Tibial artery (tissue), 4 donors: ENCODE results near the gene CYB561D2.

ENCODE experiments used
- DNase-seq, 2 donors: peaks; one replicate each; pipeline ENCODE4 v3.0.0-alpha.2; 2019
- H3K27ac ChIP-seq, 2 donors: fragments of 200-600 bp; sonication (generic) in 1 of 2; 1 replicate in 1 of 2; 2 replicates in 1 of 2; pipeline ENCODE4 v1.5.1; 2018 to 2019; ENCODE audit warnings: mild to moderate bottlenecking in 1 of 2
- H3K27me3 ChIP-seq, 2 donors: fragments of 200-600 bp; sonication (generic) in 1 of 2; one replicate each; pipeline versions ENCODE4 v1.5.1 to v1.6.0; 2016 to 2019
- H3K36me3 ChIP-seq, 3 donors: fragments of 200-600 bp; sonication (generic) in 2 of 3; one replicate each; pipeline ENCODE4 v1.5.1; 2016 to 2019; ENCODE audit warnings: mild to moderate bottlenecking in 2 of 3
- H3K4me1 ChIP-seq, 4 donors: fragments of 200-600 bp; sonication (generic) in 2 of 4; 1 replicate in 3 of 4; 2 replicates in 1 of 4; pipeline ENCODE4 v1.5.1; 2016 to 2019
- H3K4me3 ChIP-seq, 2 donors: fragments of 200-600 bp; sonication (generic) in 1 of 2; 1 replicate in 1 of 2; 2 replicates in 1 of 2; pipeline ENCODE4 v1.5.1; 2018 to 2019; ENCODE audit warnings: mild to moderate bottlenecking in 2 of 2
- H3K9me3 ChIP-seq, 3 donors: fragments of 200-600 bp; sonication (generic) in 1 of 3; one replicate each; pipeline ENCODE4 v1.5.1; 2016 to 2019
- intact Hi-C: fragments of 100-400 bp; cut with DNase I; formaldehyde crosslinking; loops from one replicate; pipeline ENCODE4 v1.15.0; 2023; ENCODE audit warnings: low total_unique reads
- TF ChIP-seq, protein P1 (sequence below), 2 experiments: fragments of 200-600 bp in 1 of 2; fragments of 450-650 bp in 1 of 2; IDR thresholded peaks; one replicate each; pipeline ENCODE4 v1.5.1; 2017 to 2019; ENCODE audit warnings: antibody characterized with exemption in 2 of 2, mild to moderate bottlenecking in 1 of 2, moderate library complexity in 1 of 2

The CYB561D2 gene

DNA sequence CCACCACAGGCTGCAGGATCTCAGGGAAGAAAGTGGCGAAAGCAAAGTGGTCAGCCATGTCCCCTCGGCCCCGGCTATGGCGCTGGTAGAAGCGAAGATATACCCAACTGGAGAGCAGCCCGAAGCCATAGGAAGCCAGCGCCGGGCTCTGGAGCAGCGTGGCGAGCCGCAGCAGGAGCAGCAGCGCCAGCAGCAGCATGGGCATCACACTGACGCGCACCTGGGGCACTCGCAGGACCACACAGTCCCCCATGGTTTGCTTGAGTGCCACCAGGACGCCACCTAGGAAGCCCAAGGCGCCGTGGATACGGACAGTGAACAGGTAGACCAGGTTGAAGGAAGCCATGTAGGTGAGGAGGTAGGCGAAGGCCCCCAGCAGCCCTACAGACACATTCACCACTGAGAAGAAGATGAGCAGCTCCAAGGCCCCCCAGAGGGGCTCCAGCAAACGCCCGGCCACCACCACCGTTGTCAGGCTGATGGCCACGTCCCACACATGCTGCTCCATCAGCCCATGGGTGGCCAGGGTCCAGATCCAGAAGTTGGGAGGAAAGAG lies 7.8 kb downstream of the CYB561D2 start:
- intact Hi-C loops, result no loop called here
- H3K27ac ChIP-seq, result peak overlapping the region; percentile 86 to 97
- TF ChIP-seq, protein P1, sequence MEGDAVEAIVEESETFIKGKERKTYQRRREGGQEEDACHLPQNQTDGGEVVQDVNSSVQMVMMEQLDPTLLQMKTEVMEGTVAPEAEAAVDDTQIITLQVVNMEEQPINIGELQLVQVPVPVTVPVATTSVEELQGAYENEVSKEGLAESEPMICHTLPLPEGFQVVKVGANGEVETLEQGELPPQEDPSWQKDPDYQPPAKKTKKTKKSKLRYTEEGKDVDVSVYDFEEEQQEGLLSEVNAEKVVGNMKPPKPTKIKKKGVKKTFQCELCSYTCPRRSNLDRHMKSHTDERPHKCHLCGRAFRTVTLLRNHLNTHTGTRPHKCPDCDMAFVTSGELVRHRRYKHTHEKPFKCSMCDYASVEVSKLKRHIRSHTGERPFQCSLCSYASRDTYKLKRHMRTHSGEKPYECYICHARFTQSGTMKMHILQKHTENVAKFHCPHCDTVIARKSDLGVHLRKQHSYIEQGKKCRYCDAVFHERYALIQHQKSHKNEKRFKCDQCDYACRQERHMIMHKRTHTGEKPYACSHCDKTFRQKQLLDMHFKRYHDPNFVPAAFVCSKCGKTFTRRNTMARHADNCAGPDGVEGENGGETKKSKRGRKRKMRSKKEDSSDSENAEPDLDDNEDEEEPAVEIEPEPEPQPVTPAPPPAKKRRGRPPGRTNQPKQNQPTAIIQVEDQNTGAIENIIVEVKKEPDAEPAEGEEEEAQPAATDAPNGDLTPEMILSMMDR (IDR thresholded peaks at IDR 0.05), result no peak
- peaks cover 15 to 35% (median 30%) of the 10 kb centered on the region in 3 donors for H3K36me3 ChIP-seq
- DNase-seq, result no peak
- peak overlapping the region; percentile 68 to 87 for H3K4me3 ChIP-seq
- no peaks in the 10 kb centered on the region for H3K27me3 ChIP-seq
- H3K4me1 ChIP-seq, result peaks cover 0 to 41% (median 37%) of the 10 kb centered on the region in 4 donors
- no peaks in the 10 kb centered on the region for H3K9me3 ChIP-seq

DNA sequence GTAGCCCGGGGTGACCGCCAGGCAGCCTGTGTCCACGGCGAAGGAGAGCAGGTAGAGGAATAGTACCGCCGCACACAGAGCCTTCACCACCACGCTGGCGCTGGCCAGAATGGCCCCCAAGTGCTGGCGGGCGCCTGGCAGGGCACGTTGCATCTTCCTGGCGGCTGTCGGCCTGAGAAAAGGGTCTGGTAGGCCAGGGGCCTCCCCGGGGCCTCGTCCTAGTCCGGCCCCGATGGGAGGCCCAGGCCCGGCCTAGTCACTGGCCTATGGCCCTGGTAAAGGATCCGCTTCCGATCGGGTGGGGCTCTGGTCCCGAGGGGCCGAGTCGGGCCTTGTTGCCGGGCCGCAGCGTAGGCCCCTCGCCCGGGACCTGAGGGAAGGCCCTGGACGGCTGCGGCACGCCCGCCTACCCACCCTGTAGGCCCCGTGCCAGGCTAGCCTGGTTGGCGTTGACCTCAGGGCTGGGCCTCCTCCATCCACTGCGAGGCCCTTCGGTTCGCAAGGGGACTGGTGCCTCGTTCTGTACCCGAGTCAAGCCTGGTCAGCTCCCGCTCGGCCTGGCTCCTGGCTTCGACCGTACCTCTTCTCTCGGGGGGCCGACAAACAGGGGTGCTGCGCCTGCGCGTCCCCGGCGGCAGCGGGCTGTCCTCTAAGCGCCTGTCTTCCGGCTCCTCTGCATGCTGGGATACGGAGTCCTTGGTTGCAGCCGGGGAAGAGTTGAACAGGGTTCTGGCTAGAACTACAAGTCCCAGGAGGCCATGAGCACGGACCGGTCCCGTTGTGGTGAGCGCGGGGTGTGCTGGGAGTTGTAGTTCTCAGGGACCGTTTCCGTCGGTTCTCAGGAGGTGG lies 8.5 kb downstream of the CYB561D2 start, which contains the start of gene TMEM115:
TSS of gene TMEM115 (minus strand) at position 611 of the 849 bp plus-strand sequence. CDS start at position 153, 458 bp downstream.
- peak; percentile 99 for DNase-seq
- no peaks in the 10 kb centered on the region for H3K9me3 ChIP-seq
- intact Hi-C loops, result no loop called here
- H3K27ac ChIP-seq, result peak within 1 kb of the TSS; percentile 86 to 97
- peak within 1 kb of the TSS; percentile 68 to 87 for H3K4me3 ChIP-seq
- TF ChIP-seq, protein P1 (IDR thresholded peaks at IDR 0.05), result no peak
- H3K36me3 ChIP-seq, result peaks cover 12 to 28% (median 23%) of the 10 kb centered on the region in 3 donors
- peaks cover 0 to 43% (median 38%) of the 10 kb centered on the region in 4 donors for H3K4me1 ChIP-seq
- H3K27me3 ChIP-seq, result no peaks in the 10 kb centered on the region

DNA sequence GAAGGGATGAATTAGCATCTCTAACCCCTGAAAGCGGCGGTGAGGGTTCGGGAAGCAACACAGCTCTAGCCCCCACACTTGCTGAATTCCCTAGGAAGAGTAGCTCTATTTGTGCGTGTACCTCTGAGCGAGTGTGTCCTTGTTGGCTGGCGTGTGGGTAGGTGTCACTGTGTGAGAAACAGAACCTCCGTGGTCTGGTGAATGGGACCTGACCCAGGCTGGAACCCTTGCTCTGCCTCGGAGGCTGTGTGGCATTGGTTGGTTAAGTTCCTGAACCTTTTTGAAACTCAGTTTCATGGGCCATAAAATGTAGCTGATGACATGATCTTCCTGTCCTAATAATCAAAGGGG lies 9.1 kb downstream of the CYB561D2 start:
- Histone ChIP-seq H3K36me3 (peaks cover 6 to 22% (median 17%) of the 10 kb centered on the region in 3 donors), H3K27ac (peak overlapping the region; percentile 23 to 86), H3K27me3 (no peaks in the 10 kb centered on the region), H3K9me3 (no peaks in the 10 kb centered on the region), H3K4me1 (peaks cover 0 to 49% (median 44%) of the 10 kb centered on the region in 4 donors), H3K4me3 (peak overlapping the region; percentile 68 to 87)
- intact Hi-C loops, result no loop called here
- no peak for DNase-seq
- TF ChIP-seq, protein P1 (IDR thresholded peaks at IDR 0.05), result no peak

DNA sequence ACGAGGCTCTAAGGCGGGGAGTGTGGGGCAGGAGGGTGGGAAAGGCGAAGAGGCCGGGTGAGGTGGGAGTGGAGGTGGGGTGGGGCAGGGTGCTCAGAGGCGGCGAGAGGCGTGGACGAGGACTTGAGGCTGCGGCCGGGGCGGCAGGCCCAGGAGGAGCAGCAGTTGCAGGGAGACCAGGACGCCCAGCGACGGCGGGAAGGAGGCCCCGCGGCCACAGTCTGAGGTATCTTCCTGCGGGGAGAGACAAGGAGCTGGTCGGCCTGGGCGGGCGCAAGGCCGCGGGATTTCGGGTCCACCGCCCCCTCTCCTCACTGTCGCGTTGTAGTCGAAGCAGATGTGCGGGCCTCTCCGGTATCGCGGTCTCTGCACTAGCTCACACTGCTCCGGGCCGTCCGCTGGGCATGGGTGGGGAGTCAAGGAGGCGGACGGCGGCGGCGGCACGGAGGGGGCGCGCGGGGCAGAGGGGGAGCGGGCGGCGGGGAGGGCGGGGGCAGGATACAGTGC lies 14.0 kb downstream of the CYB561D2 start:
- intact Hi-C loops, result no loop called here
- peak overlapping the region; percentile 60 to 70 for H3K4me3 ChIP-seq
- H3K4me1 ChIP-seq, result peaks cover 3 to 28% (median 11%) of the 10 kb centered on the region in 4 donors
- no peak for DNase-seq
- no peaks in the 10 kb centered on the region for H3K9me3 ChIP-seq
- H3K27me3 ChIP-seq, result peaks cover 0 to 6% of the 10 kb centered on the region in 2 donors
- no peaks in the 10 kb centered on the region for H3K36me3 ChIP-seq
- TF ChIP-seq, protein P1 (IDR thresholded peaks at IDR 0.05), result no peak
- H3K27ac ChIP-seq, result peak overlapping the region; percentile 42 to 70

DNA sequence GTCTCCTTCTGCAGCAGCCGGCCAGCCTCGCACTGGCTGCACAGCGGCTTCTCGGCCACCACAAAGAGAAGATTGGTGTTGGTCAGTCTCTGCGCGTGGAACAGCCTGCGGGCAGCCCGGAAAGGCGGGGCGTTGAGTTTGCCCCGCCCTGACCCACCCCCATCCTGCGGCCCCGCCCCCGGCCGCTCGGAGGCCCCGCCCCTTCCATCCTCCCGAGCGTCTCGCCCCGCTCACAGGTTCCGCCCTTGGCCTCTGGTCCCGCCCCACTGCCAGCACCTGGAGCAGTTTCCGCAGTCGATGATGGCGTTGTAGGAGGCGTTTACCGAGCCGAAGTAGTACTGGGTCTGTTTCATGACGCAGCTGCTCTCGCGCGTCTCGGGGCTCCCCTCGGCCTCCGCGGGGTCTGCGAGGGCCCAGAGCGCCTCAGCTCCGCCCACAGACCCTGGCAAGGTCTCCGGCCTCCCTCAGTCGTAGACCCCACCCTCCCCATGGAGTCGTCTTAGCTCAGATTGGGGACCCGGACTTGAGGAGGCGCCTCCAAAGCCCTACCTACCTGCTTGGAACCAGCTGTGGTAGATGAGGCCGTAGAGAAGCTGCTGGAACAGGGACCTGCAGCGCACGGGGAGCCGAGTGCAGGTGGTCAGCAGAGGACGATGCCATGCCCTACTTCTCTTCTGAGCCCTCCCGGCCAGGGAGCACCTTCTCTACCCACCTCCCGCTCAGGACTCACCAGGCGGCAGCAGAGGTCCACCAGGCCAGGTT lies 14.6 kb downstream of the CYB561D2 start:
- H3K9me3 ChIP-seq, result no peaks in the 10 kb centered on the region
- H3K36me3 ChIP-seq, result no peaks in the 10 kb centered on the region
- peaks cover 3 to 28% (median 9%) of the 10 kb centered on the region in 4 donors for H3K4me1 ChIP-seq
- H3K27me3 ChIP-seq, result peaks cover 0 to 11% of the 10 kb centered on the region in 2 donors
- peak overlapping the region; percentile 42 to 70 for H3K27ac ChIP-seq
- intact Hi-C loops, result no loop called here
- TF ChIP-seq, protein P1 (IDR thresholded peaks at IDR 0.05), result no peak
- DNase-seq, result peak; percentile 71 to 89
- H3K4me3 ChIP-seq, result peak overlapping the region; percentile 60 to 70
